Measurements from ENCODE around the gene RAP1GDS1. TPM values are rescaled to one million over a fixed set of nuclear protein-coding genes. Genes with fewer than 3 reads are reported as not detected.

The RAP1GDS1 gene
- total RNA-seq, 1 experiment from 2014 or later = 25.7 TPM

DNA sequence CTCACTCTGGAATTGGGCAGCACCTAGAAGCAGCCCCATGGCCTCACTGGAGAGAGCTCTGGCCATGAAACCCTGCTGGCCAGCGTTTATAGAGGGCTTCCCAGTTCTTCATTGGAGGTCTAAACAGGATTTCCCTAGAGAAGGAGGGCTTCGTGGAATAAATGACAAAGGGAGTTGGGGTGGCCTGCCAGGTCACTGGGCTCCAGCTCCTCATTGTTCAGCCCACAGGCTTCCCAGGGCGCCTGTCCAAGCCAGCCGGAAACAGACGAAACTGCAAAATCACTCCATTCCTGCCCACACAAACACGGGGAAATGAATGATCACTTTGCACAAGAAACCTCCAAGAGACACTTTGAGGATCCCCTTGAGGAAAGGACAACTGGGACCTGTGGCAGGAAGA is 207.5 kb downstream of the RAP1GDS1 start:
- 0 out of 2 replicates have a peak, but pooled peaks cover 3% of the 10 kb centered on the region for H3K4me1 ChIP-seq (replicated peaks; ENCODE audit: insufficient read depth)
- ChIA-PET CTCF (no interaction called here), POLR2A (ENCODE audit: unreplicated experiment) (no interaction called here)
- BruUV-seq (replicated peaks) = no TSS peak
- no peak for TF ChIP-seq EZH2 (IDR thresholded peaks at IDR 0.05; ENCODE audit: low read depth)
- TF ChIP-seq, protein P1, sequence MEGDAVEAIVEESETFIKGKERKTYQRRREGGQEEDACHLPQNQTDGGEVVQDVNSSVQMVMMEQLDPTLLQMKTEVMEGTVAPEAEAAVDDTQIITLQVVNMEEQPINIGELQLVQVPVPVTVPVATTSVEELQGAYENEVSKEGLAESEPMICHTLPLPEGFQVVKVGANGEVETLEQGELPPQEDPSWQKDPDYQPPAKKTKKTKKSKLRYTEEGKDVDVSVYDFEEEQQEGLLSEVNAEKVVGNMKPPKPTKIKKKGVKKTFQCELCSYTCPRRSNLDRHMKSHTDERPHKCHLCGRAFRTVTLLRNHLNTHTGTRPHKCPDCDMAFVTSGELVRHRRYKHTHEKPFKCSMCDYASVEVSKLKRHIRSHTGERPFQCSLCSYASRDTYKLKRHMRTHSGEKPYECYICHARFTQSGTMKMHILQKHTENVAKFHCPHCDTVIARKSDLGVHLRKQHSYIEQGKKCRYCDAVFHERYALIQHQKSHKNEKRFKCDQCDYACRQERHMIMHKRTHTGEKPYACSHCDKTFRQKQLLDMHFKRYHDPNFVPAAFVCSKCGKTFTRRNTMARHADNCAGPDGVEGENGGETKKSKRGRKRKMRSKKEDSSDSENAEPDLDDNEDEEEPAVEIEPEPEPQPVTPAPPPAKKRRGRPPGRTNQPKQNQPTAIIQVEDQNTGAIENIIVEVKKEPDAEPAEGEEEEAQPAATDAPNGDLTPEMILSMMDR (conservative IDR thresholded peaks at IDR 0.05) = no peak
- H3F3A ChIP-seq (ENCODE audit: insufficient read depth, low read depth) = no peaks in the 10 kb centered on the region; the same call in 1 of the 2 replicates
- H3K9me3 ChIP-seq (ENCODE audit: insufficient read depth, low read depth) = no peaks in the 10 kb centered on the region
- H3K9me2 ChIP-seq (ENCODE audit: insufficient read depth) = no peaks in the 10 kb centered on the region
- no peaks in the 10 kb centered on the region for H3K27me3 ChIP-seq (ENCODE audit: insufficient read depth, low read depth)
- H3K79me2 ChIP-seq (ENCODE audit: low read depth) = no peaks in the 10 kb centered on the region
- no peak overlapping the region for H2AFZ ChIP-seq
- H3K27ac ChIP-seq = no peak overlapping the region
- H3K4me3 ChIP-seq = no peak overlapping the region
- no peaks in the 10 kb centered on the region for H3K36me3 ChIP-seq (ENCODE audit: low read depth)
- H4K20me1 ChIP-seq (ENCODE audit: insufficient read depth) = no peaks in the 10 kb centered on the region
- H3K4me2 ChIP-seq = no peak overlapping the region
- intact Hi-C loops (cut with micrococcal nuclease; ENCODE audit: unreplicated experiment) = loop anchor here (1.0 to 5.0 kb wide), 4 partner anchors 104 to 994 kb away; no protein-coding TSS in a partner anchor
- no peak for DNase-seq

DNA sequence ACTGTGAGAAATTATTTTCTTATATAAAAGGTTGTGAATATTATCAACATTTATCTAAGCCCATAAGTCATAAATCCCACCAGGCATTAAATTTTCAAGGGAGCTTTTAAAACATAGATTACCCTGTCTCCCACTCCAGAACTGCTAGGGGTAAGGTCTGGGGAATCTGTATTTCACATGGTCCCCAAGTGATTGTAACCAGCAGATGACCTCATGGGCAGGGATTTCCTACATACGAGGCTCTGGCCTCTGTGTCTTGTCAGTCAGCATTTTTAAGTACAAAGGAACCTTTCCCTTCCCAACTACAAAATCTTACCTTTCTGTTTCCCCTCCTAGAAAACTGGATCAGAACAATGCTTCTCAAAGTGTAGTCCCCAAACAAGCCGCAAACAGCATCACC is 208.6 kb downstream of the RAP1GDS1 start:
- no peak for TF ChIP-seq EZH2 (IDR thresholded peaks at IDR 0.05; ENCODE audit: low read depth)
- DNase-seq = no peak
- Histone ChIP-seq H2AFZ (no peak overlapping the region), H3K36me3 (ENCODE audit: low read depth) (peaks cover 4% of the 10 kb centered on the region; the same call in 1 of the 2 replicates), H3K9me3 (ENCODE audit: insufficient read depth, low read depth) (0 out of 2 replicates have a peak, but pooled peaks cover 4% of the 10 kb centered on the region), H3K79me2 (ENCODE audit: low read depth) (no peaks in the 10 kb centered on the region), H3K4me1 (replicated peaks; ENCODE audit: insufficient read depth) (peaks cover 10% of the 10 kb centered on the region), H3K27me3 (ENCODE audit: insufficient read depth, low read depth) (no peaks in the 10 kb centered on the region), H3K9me2 (ENCODE audit: insufficient read depth) (no peaks in the 10 kb centered on the region), H3K27ac (no peak overlapping the region), H4K20me1 (ENCODE audit: insufficient read depth) (no peaks in the 10 kb centered on the region), H3K4me2 (no peak overlapping the region), H3K4me3 (no peak overlapping the region), H3F3A (ENCODE audit: insufficient read depth, low read depth) (peaks cover 5% of the 10 kb centered on the region)
- BruUV-seq (replicated peaks) = no TSS peak
- POLR2A ChIA-PET (ENCODE audit: unreplicated experiment) = no interaction called here
- CTCF ChIA-PET = no interaction called here
- intact Hi-C loops (cut with micrococcal nuclease; ENCODE audit: unreplicated experiment) = loop anchor here (5.0 kb wide), 3 partner anchors 103 to 993 kb away; no protein-coding TSS in a partner anchor

DNA sequence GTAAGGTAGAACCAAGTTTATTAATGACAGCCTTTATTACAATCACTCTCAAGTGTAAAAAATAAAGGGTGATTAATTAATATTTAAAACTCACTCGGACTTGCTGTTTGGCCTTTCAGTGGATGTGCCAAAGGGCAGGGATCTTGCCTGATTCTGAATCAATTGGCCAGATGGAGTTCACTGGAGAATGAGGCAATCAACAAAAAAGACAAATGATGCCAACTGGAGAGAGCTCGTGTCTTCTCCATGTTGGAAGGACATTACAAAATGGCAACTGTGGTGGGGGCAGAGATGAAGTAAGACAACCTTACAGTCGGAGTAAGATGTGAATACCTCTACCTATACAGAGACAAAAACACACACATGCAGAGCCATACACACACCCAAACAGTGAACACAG is 209.2 kb downstream of the RAP1GDS1 start:
- Histone ChIP-seq H3K9me3 (ENCODE audit: insufficient read depth, low read depth) (0 out of 2 replicates have a peak, but pooled peaks cover 4% of the 10 kb centered on the region), H3K4me1 (replicated peaks; ENCODE audit: insufficient read depth) (peaks cover 15% of the 10 kb centered on the region), H3K36me3 (ENCODE audit: low read depth) (peaks cover 7% of the 10 kb centered on the region; the same call in 1 of the 2 replicates), H3K4me2 (no peak overlapping the region), H4K20me1 (ENCODE audit: insufficient read depth) (no peaks in the 10 kb centered on the region), H3K27ac (no peak overlapping the region), H3K9me2 (ENCODE audit: insufficient read depth) (no peaks in the 10 kb centered on the region), H3K27me3 (ENCODE audit: insufficient read depth, low read depth) (no peaks in the 10 kb centered on the region), H3F3A (ENCODE audit: insufficient read depth, low read depth) (peaks cover 5% of the 10 kb centered on the region), H3K4me3 (no peak overlapping the region), H3K79me2 (ENCODE audit: low read depth) (no peaks in the 10 kb centered on the region), H2AFZ (no peak overlapping the region)
- ChIA-PET CTCF (no interaction called here), POLR2A (ENCODE audit: unreplicated experiment) (no interaction called here)
- intact Hi-C loops (cut with micrococcal nuclease; ENCODE audit: unreplicated experiment) = no loop called here
- DNase-seq = no peak
- TF ChIP-seq, protein P1 (conservative IDR thresholded peaks at IDR 0.05) = no peak
- TF ChIP-seq EZH2 (IDR thresholded peaks at IDR 0.05; ENCODE audit: low read depth) = no peak
- no TSS peak for BruUV-seq (replicated peaks)

DNA sequence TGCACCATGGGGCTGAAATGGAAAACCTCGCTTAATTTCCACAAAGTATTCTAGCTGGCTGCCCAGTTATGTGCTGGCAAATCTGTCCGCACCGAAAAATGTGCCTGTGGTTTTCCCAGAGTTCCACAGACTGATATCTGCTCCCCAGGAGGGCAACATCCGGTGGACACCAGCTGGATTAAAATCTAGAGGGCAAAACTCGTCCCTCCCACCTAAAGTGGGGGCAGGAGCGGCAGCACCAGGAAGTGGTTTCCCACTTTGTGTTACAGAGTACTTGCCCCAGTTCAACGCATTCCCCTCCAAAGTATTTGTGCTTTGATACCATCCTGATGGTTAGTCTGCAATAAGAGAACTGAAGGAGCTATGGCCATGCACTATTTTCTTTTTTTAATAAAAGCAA is 209.6 kb downstream of the RAP1GDS1 start:
- BruUV-seq (replicated peaks) = no TSS peak
- intact Hi-C loops (cut with micrococcal nuclease; ENCODE audit: unreplicated experiment) = no loop called here
- POLR2A ChIA-PET (ENCODE audit: unreplicated experiment) = no interaction called here

More for the DNA sequence above, 209.6 kb downstream of the RAP1GDS1 start:
- H3K4me2 ChIP-seq = no peak overlapping the region
- H3K4me3 ChIP-seq = no peak overlapping the region
- H3K79me2 ChIP-seq (ENCODE audit: low read depth) = no peaks in the 10 kb centered on the region
- no peaks in the 10 kb centered on the region for H3K9me2 ChIP-seq (ENCODE audit: insufficient read depth)
- H3K27ac ChIP-seq = no peak overlapping the region
- H2AFZ ChIP-seq = no peak overlapping the region
- CTCF ChIA-PET = no interaction called here
- H4K20me1 ChIP-seq (ENCODE audit: insufficient read depth) = no peaks in the 10 kb centered on the region
- DNase-seq = no peak
- H3K4me1 ChIP-seq (replicated peaks; ENCODE audit: insufficient read depth) = peaks cover 15% of the 10 kb centered on the region
- H3K36me3 ChIP-seq (ENCODE audit: low read depth) = peaks cover 7% of the 10 kb centered on the region; the same call in 1 of the 2 replicates
- no peak for TF ChIP-seq EZH2 (IDR thresholded peaks at IDR 0.05; ENCODE audit: low read depth)
- TF ChIP-seq, protein P1 (conservative IDR thresholded peaks at IDR 0.05) = no peak
- H3K27me3 ChIP-seq (ENCODE audit: insufficient read depth, low read depth) = no peaks in the 10 kb centered on the region
- H3K9me3 ChIP-seq (ENCODE audit: insufficient read depth, low read depth) = 0 out of 2 replicates have a peak, but pooled peaks cover 4% of the 10 kb centered on the region
- peaks cover 5% of the 10 kb centered on the region for H3F3A ChIP-seq (ENCODE audit: insufficient read depth, low read depth)

Data from PC-9 (cell line).